Measurements from ENCODE around the gene BLOC1S5. TPM values are rescaled to one million over a fixed set of nuclear protein-coding genes. Genes with fewer than 3 reads are reported as not detected.
A peak's percentile ranks its signal among the peaks of the same experiment; 100 is the strongest.

Gene BLOC1S5
- total and polyA plus RNA-seq, 2 donors (not counting 3 experiments of a cell fraction or from before 2014, with no cell fraction given): 3.9 to 19.1 TPM

GRCh38 chr6:8108031-8108660 is 44.0 kb upstream of the BLOC1S5 start:
- Histone ChIP-seq H3K4me2 (ENCODE audit: insufficient read depth, low read length) (peak overlapping the region; percentile 46), H3K36me3 (ENCODE audit: control insufficient read depth in 2 of 2, extremely low read depth in 1 of 2, insufficient read depth in 2 of 2, low read length in 2 of 2) (no peaks in the 10 kb centered on the region), H4K20me1 (replicated peaks; ENCODE audit: control insufficient read depth, extremely low read depth, insufficient read depth, low read length) (no peaks in the 10 kb centered on the region), H2AFZ (ENCODE audit: low read depth, low read length) (peak overlapping the region; percentile 47), H3K9me1 (replicated peaks; ENCODE audit: control insufficient read depth, extremely low read depth, insufficient read depth, low read length) (no peaks in the 10 kb centered on the region), H3K27me3 (ENCODE audit: control insufficient read depth in 2 of 2, insufficient read depth in 2 of 2, low read length in 2 of 2) (no peaks in the 10 kb centered on the region), H3K27ac (ENCODE audit: insufficient read depth, low read depth, low read length) (peak overlapping the region; percentile 85), H3K9me3 (replicated peaks; ENCODE audit: control insufficient read depth, insufficient read depth, low read length) (no peaks in the 10 kb centered on the region), H3K9ac (replicated peaks; ENCODE audit: extremely low read depth, insufficient read depth, low read length) (peak overlapping the region; percentile 49), H3K4me3 (replicated peaks in 1 of 3; ENCODE audit: insufficient read depth in 1 of 3, low read depth in 1 of 3, low read length in 3 of 3) (no peak overlapping the region), H3K79me2 (ENCODE audit: control insufficient read depth, insufficient read depth, low read length) (no peaks in the 10 kb centered on the region), H3K4me1 (ENCODE audit: control insufficient read depth, extremely low read depth, insufficient read depth, low read length) (peaks cover 18% of the 10 kb centered on the region)
- intact Hi-C loops (cut with micrococcal nuclease) (loop anchor here (1.0 kb wide), 1 partner anchor 25 kb away; no protein-coding TSS in a partner anchor), dilution Hi-C loops (cut with MboI; ENCODE audit: extremely low pct_ligation_motif_present, low sequenced_read_pairs) (no loop called here)
- POLR2A ChIA-PET: interaction anchor here (0.6 to 1.0 kb wide), 3 partner anchors 23 to 100 kb away, joined by 3 to 5 read pairs (median 5); no protein-coding TSS in a partner anchor
- peak; percentile 97 for DNase-seq (ENCODE audit: low read depth, low spot score)
- TSS peak; percentile 28 for BruUV-seq (replicated peaks)
- peak; percentile 98 for FAIRE-seq
- CTCF ChIA-PET: interaction anchor here (1.3 kb wide), 1 partner anchor 111 kb away, joined by 5 read pairs; no protein-coding TSS in a partner anchor
- TF ChIP-seq POLR2A (IDR thresholded peaks at IDR 0.05; ENCODE audit: low read depth, low read length) (no peak), EZH2 (IDR thresholded peaks at IDR 0.05; ENCODE audit: borderline replicate concordance, low read depth, low read length, severe bottlenecking) (no peak), CTCF (IDR thresholded peaks at IDR 0.05; ENCODE audit: extremely low read depth in 1 of 2, insufficient read depth in 1 of 2, low read depth in 1 of 2, low read length in 2 of 2) (no peak), JUN (IDR thresholded peaks at IDR 0.05; ENCODE audit: borderline replicate concordance, insufficient read depth, insufficient read length, low read depth) (peak; percentile 91), GATA2 (IDR thresholded peaks at IDR 0.05; ENCODE audit: insufficient read depth, insufficient read length, low read depth, low read length) (peak; percentile 60), MYC (IDR thresholded peaks at IDR 0.05; ENCODE audit: low read depth, low read length) (peak; percentile 27), POLR2AphosphoS5 (IDR thresholded peaks at IDR 0.05; ENCODE audit: insufficient read depth, low read depth, low read length) (peak; percentile 84), MAX (IDR thresholded peaks at IDR 0.05; ENCODE audit: insufficient read depth, insufficient read length) (no peak), FOS (IDR thresholded peaks at IDR 0.05; ENCODE audit: borderline replicate concordance, insufficient read depth, low read length) (peak; percentile 98)

Measured in endothelial cell of umbilical vein (primary cell).